ENCODE data around the gene ALX4. TPM values are rescaled to one million over a fixed set of nuclear protein-coding genes. Genes with fewer than 3 reads are reported as not detected.

Gene ALX4
- total and polyA plus RNA-seq, 5 donors from 2014 or later, result not detected

GRCh38 chr11:44275961-44276550 is 33.9 kb downstream of the ALX4 start:
- Histone ChIP-seq H3K27me3 (ENCODE audit: control insufficient read depth, insufficient read depth, low read length) (no peaks in the 10 kb centered on the region), H3K9me3 (ENCODE audit: control insufficient read depth in 2 of 2, low read length in 2 of 2) (no peaks in the 10 kb centered on the region), H3K4me1 (ENCODE audit: control insufficient read depth, insufficient read depth, low read length, poor library complexity, severe bottlenecking) (no peaks in the 10 kb centered on the region), H3K36me3 (ENCODE audit: control insufficient read depth, insufficient read depth, low read length) (no peaks in the 10 kb centered on the region), H3K4me3 (ENCODE audit: low read depth, low read length) (no peak overlapping the region), H3K27ac (ENCODE audit: insufficient read depth, low read length, poor library complexity, severe bottlenecking) (no peak overlapping the region)
- Mint-ChIP-seq H3K4me1 (no peaks in the 10 kb centered on the region), H3K4me3 (no peak overlapping the region), H3K36me3 (no peaks in the 10 kb centered on the region), H3K27me3 (peaks cover 4% of the 10 kb centered on the region), H3K27ac (no peak overlapping the region), H3K9me3 (peaks cover 0 to 5% (median 0%) of the 10 kb centered on the region in 7 donors)
- ATAC-seq (ENCODE audit: low read depth in 2 of 2), result no peak
- DNase-seq, result no peak

DNA sequence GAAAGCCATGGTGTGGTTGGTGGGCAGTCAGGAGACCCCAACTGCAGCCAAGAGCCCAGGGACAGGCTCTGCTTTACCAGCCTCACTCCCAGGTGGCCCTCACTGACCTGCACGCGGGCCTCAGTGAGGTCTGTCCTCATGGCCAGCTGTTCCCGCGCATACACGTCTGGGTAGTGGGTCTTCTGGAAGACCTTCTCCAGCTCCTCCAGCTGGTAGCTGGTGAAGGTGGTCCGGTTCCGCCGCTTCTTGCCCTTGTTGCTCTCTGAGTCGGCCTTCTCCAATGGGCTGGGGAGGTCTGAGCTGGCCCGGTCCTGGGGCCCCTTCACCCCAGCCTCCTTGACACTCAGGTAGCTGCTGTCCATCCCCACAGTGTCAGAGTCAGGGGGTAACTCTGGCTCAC is 34.7 kb downstream of the ALX4 start:
- Mint-ChIP-seq H3K36me3 (no peaks in the 10 kb centered on the region), H3K27ac (no peak overlapping the region), H3K4me3 (no peak overlapping the region), H3K4me1 (no peaks in the 10 kb centered on the region), H3K27me3 (peaks cover 4% of the 10 kb centered on the region), H3K9me3 (peaks cover 0 to 5% (median 0%) of the 10 kb centered on the region in 7 donors)
- no peak for ATAC-seq (ENCODE audit: low read depth in 2 of 2)
- H3K4me3 ChIP-seq (ENCODE audit: low read depth, low read length), result no peak overlapping the region
- no peaks in the 10 kb centered on the region for H3K27me3 ChIP-seq (ENCODE audit: control insufficient read depth, insufficient read depth, low read length)
- H3K4me1 ChIP-seq (ENCODE audit: control insufficient read depth, insufficient read depth, low read length, poor library complexity, severe bottlenecking), result no peaks in the 10 kb centered on the region
- DNase-seq, result no peak
- no peaks in the 10 kb centered on the region for H3K36me3 ChIP-seq (ENCODE audit: control insufficient read depth, insufficient read depth, low read length)
- no peak overlapping the region for H3K27ac ChIP-seq (ENCODE audit: insufficient read depth, low read length, poor library complexity, severe bottlenecking)
- H3K9me3 ChIP-seq (ENCODE audit: control insufficient read depth in 2 of 2, low read length in 2 of 2), result no peaks in the 10 kb centered on the region

- H3K4me1 ChIP-seq (ENCODE audit: control insufficient read depth, insufficient read depth, low read length, poor library complexity, severe bottlenecking), result no peaks in the 10 kb centered on the region
- no peak overlapping the region for H3K27ac ChIP-seq (ENCODE audit: insufficient read depth, low read length, poor library complexity, severe bottlenecking)
- peaks cover 4% of the 10 kb centered on the region for H3K27me3 Mint-ChIP-seq
- H3K4me3 Mint-ChIP-seq, result no peak overlapping the region
- H3K9me3 ChIP-seq (ENCODE audit: control insufficient read depth in 2 of 2, low read length in 2 of 2), result no peaks in the 10 kb centered on the region
- no peak for DNase-seq
- ATAC-seq (ENCODE audit: low read depth in 2 of 2), result no peak
- no peaks in the 10 kb centered on the region for H3K4me1 Mint-ChIP-seq
- no peaks in the 10 kb centered on the region for H3K36me3 ChIP-seq (ENCODE audit: control insufficient read depth, insufficient read depth, low read length)
- no peaks in the 10 kb centered on the region for H3K36me3 Mint-ChIP-seq
- H3K4me3 ChIP-seq (ENCODE audit: low read depth, low read length), result no peak overlapping the region
- H3K9me3 Mint-ChIP-seq, result peaks cover 0 to 5% (median 0%) of the 10 kb centered on the region in 7 donors
- no peak overlapping the region for H3K27ac Mint-ChIP-seq
- H3K27me3 ChIP-seq (ENCODE audit: control insufficient read depth, insufficient read depth, low read length), result no peaks in the 10 kb centered on the region
These were observed 35.5 kb downstream of the ALX4 start for GRCh38 chr11:44274404-44274803.

- no peak for DNase-seq
- Mint-ChIP-seq H3K4me3 (no peak overlapping the region), H3K27ac (no peak overlapping the region), H3K4me1 (no peaks in the 10 kb centered on the region), H3K27me3 (peaks cover 8% of the 10 kb centered on the region), H3K36me3 (no peaks in the 10 kb centered on the region), H3K9me3 (peaks cover 0 to 5% (median 0%) of the 10 kb centered on the region in 7 donors)
- no peaks in the 10 kb centered on the region for H3K4me1 ChIP-seq (ENCODE audit: control insufficient read depth, insufficient read depth, low read length, poor library complexity, severe bottlenecking)
- H3K9me3 ChIP-seq (ENCODE audit: control insufficient read depth in 2 of 2, low read length in 2 of 2), result no peaks in the 10 kb centered on the region
- H3K27me3 ChIP-seq (ENCODE audit: control insufficient read depth, insufficient read depth, low read length), result no peaks in the 10 kb centered on the region
- H3K4me3 ChIP-seq (ENCODE audit: low read depth, low read length), result no peak overlapping the region
- no peak for ATAC-seq (ENCODE audit: low read depth in 2 of 2)
- H3K36me3 ChIP-seq (ENCODE audit: control insufficient read depth, insufficient read depth, low read length), result no peaks in the 10 kb centered on the region
- H3K27ac ChIP-seq (ENCODE audit: insufficient read depth, low read length, poor library complexity, severe bottlenecking), result no peak overlapping the region
These were observed 38.7 kb downstream of the ALX4 start for GRCh38 chr11:44271286-44271685.

DNA sequence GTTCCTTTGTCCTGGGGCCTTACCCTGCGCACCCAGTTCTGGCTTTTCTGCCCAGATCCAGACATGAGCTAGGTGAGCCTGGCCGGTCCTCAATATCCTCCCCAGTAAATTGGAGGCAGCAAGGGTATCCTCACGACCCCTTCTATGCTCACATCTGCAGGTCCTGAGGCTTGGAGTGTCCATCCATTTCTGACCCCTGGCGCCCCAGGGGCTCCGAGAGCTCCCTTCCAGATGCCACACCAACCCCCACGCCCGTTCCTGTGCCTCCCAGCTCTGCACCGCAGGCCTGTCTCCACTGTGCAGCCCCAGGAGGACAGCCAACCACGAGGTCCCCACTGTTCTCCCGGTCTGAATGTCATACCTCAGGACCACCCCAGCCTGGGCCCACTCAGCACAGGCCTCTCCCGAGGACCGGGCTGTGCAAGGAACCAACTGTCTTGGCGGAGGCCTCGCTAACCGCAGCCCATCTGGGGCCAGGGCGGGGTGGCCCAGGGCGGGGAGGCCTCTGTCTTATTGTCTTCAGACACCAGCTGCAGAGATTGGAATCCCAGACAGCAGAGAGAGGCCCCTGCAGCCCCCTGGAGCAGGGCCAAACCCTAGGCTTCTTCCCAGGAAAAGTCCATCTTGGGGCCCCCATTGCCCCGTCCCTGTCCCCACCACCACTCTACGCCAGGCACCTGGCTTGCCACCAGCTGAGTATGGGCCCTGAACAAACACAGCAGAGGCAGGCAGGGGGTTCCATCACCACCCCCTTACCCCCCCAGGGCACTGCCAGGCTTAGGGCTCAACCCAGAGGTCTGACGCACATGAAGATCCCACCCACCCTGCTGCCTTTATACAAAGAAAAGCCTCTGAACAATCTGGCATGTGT is 39.3 kb downstream of the ALX4 start:
- H3K36me3 ChIP-seq (ENCODE audit: control insufficient read depth, insufficient read depth, low read length), result no peaks in the 10 kb centered on the region
- no peak overlapping the region for H3K27ac ChIP-seq (ENCODE audit: insufficient read depth, low read length, poor library complexity, severe bottlenecking)
- no peaks in the 10 kb centered on the region for H3K9me3 ChIP-seq (ENCODE audit: control insufficient read depth in 2 of 2, low read length in 2 of 2)
- H3K4me1 ChIP-seq (ENCODE audit: control insufficient read depth, insufficient read depth, low read length, poor library complexity, severe bottlenecking), result no peaks in the 10 kb centered on the region
- Mint-ChIP-seq H3K9me3 (peaks cover 0 to 5% (median 0%) of the 10 kb centered on the region in 7 donors), H3K4me3 (no peak overlapping the region), H3K27me3 (peaks cover 8% of the 10 kb centered on the region), H3K36me3 (no peaks in the 10 kb centered on the region), H3K27ac (no peak overlapping the region), H3K4me1 (no peaks in the 10 kb centered on the region)
- DNase-seq (no peak), ATAC-seq (ENCODE audit: low read depth in 2 of 2) (no peak)
- no peaks in the 10 kb centered on the region for H3K27me3 ChIP-seq (ENCODE audit: control insufficient read depth, insufficient read depth, low read length)
- H3K4me3 ChIP-seq (ENCODE audit: low read depth, low read length), result no peak overlapping the region

DNA sequence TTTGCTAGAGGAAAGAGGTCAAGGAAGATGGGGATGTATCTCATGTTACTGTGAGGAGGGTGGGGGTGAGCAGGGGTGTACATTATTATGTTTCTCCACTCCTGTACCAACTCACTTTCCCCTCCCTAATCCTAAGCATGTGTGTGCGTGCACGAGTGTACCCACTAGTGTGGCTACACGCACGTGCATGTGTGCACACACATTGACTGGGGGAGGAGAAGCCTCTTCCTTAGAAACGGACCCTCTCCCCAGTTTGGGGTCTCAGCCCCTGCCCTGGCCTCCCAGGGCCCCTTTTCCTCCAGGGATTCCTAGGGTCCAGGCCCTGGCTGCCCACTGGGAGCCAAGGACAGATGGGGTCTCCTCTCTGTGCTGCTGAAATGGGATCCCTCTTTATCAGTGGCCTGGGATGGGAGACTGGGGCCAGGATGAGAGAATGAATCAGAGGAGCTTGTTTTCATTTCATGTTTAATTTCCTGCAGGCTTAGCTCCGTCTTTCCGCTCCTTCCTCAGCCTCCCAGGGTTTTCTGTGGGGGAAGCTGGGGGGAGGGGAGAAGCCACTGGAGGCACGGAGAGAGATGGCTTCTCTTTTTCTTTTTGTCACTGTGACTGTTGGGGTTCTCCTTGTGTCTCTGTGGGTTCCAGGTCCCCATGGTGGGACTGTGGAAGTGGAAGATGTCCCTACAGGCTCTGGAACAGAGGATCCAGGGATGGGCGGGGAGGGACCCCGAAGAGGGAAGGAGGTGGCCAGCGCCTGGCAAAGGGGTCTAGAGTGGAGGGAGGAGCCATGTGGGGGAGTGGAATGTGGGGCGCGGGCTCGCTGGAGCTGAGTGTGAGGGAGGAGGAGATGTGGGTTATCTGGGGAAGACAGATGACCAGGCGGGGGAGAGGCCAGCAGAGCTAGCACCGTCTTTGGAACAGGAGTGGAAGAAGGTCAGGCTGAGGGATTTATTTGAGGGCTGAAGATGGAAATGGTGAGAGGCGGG is 40.3 kb downstream of the ALX4 start:
- Histone ChIP-seq H3K27ac (ENCODE audit: insufficient read depth, low read length, poor library complexity, severe bottlenecking) (no peak overlapping the region), H3K4me1 (ENCODE audit: control insufficient read depth, insufficient read depth, low read length, poor library complexity, severe bottlenecking) (no peaks in the 10 kb centered on the region), H3K4me3 (ENCODE audit: low read depth, low read length) (no peak overlapping the region), H3K27me3 (ENCODE audit: control insufficient read depth, insufficient read depth, low read length) (no peaks in the 10 kb centered on the region), H3K9me3 (ENCODE audit: control insufficient read depth in 2 of 2, low read length in 2 of 2) (no peaks in the 10 kb centered on the region), H3K36me3 (ENCODE audit: control insufficient read depth, insufficient read depth, low read length) (no peaks in the 10 kb centered on the region)
- DNase-seq, result no peak
- ATAC-seq (ENCODE audit: low read depth in 2 of 2), result no peak
- no peaks in the 10 kb centered on the region for H3K36me3 Mint-ChIP-seq
- peaks cover 0 to 5% (median 0%) of the 10 kb centered on the region in 7 donors for H3K9me3 Mint-ChIP-seq
- H3K27me3 Mint-ChIP-seq, result peaks cover 8% of the 10 kb centered on the region
- H3K27ac Mint-ChIP-seq, result no peak overlapping the region
- H3K4me3 Mint-ChIP-seq, result no peak overlapping the region
- no peaks in the 10 kb centered on the region for H3K4me1 Mint-ChIP-seq

DNA sequence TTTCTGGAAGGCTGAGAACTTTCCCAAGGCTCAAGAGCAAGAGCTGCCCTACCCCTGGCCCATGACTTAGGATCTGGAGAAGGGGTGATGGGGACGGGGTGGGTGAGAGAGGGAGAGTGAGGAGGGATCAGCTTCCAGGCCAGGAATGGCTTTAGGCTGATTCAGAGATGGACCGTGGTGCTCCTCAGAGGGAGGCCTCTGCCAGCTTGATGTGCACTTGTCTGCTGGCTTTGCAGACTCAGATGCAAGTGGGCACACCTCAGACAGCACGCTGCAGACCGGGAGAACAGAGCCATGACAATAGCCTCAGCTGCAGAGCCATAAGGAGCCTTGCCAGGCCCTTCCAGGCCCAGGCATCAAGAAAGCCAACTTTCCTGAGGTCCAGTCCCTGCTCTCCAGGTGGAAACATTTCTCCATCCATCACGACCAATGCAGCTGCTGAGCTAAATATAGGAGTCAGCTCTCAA is 41.3 kb downstream of the ALX4 start:
- Mint-ChIP-seq H3K27me3 (peaks cover 8% of the 10 kb centered on the region), H3K9me3 (peaks cover 0 to 5% (median 0%) of the 10 kb centered on the region in 7 donors)
- no peaks in the 10 kb centered on the region for H3K36me3 ChIP-seq (ENCODE audit: control insufficient read depth, insufficient read depth, low read length)

More for the DNA sequence above, 41.3 kb downstream of the ALX4 start:
- H3K27me3 ChIP-seq (ENCODE audit: control insufficient read depth, insufficient read depth, low read length), result no peaks in the 10 kb centered on the region
- H3K4me1 ChIP-seq (ENCODE audit: control insufficient read depth, insufficient read depth, low read length, poor library complexity, severe bottlenecking), result no peaks in the 10 kb centered on the region
- Mint-ChIP-seq H3K36me3 (no peaks in the 10 kb centered on the region), H3K4me3 (no peak overlapping the region), H3K4me1 (no peaks in the 10 kb centered on the region), H3K27ac (no peak overlapping the region)
- no peak overlapping the region for H3K27ac ChIP-seq (ENCODE audit: insufficient read depth, low read length, poor library complexity, severe bottlenecking)
- H3K4me3 ChIP-seq (ENCODE audit: low read depth, low read length), result no peak overlapping the region
- ATAC-seq (ENCODE audit: low read depth in 2 of 2), result no peak
- no peak for DNase-seq
- no peaks in the 10 kb centered on the region for H3K9me3 ChIP-seq (ENCODE audit: control insufficient read depth in 2 of 2, low read length in 2 of 2)

All from CD4-positive, CD25-positive, alpha-beta regulatory T cell (primary cell).